ENCODE measurements around the gene PARS2.

DNA sequence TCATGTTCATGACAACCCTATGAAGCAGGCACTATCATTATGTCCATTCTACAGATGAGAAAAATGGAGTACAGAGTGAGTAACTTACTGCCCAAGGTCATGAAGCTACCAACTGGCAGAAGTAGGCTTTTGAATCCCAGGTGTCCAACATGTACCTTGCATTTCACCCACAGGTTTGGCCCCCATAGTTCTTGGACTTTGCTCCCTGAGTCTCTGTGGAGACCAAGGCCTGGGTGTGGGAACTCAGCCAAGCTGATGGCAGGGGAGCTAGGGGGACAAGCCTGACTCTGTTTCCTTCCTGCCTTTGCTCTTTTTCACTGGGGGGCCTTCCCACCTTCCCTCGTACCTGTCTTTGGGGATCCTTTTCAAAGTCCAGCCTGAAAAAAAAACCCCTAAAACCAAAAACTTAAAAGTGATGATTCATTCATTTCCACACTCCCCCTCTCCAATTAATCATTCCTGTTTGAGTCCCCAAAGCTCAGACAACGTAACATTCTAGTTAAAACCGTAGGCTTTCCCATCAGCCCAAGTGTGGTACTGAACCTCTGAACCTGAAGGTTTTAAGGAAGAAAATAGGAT lies 45.3 kb upstream of the PARS2 start:
- TF ChIP-seq, protein P1, sequence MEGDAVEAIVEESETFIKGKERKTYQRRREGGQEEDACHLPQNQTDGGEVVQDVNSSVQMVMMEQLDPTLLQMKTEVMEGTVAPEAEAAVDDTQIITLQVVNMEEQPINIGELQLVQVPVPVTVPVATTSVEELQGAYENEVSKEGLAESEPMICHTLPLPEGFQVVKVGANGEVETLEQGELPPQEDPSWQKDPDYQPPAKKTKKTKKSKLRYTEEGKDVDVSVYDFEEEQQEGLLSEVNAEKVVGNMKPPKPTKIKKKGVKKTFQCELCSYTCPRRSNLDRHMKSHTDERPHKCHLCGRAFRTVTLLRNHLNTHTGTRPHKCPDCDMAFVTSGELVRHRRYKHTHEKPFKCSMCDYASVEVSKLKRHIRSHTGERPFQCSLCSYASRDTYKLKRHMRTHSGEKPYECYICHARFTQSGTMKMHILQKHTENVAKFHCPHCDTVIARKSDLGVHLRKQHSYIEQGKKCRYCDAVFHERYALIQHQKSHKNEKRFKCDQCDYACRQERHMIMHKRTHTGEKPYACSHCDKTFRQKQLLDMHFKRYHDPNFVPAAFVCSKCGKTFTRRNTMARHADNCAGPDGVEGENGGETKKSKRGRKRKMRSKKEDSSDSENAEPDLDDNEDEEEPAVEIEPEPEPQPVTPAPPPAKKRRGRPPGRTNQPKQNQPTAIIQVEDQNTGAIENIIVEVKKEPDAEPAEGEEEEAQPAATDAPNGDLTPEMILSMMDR (IDR thresholded peaks at IDR 0.05), result no peak
- TF ChIP-seq POLR2A (IDR thresholded peaks at IDR 0.05) (no peak), POLR2AphosphoS5 (IDR thresholded peaks at IDR 0.05) (no peak)

All from breast epithelium (tissue), 3 donors.